Activated naive CD8-positive, alpha-beta T cell (primary cell): ENCODE measurements around the gene PER1.

Source experiments
- H3K27ac Mint-ChIP-seq: one replicate; pipeline ENCODE4 v1.8.0; 2021; ENCODE audit warnings: mixed read lengths
- H3K27me3 Mint-ChIP-seq: one replicate; pipeline ENCODE4 v1.8.0; 2021; ENCODE audit warnings: mixed read lengths
- H3K36me3 Mint-ChIP-seq: one replicate; pipeline ENCODE4 v1.8.0; 2021; ENCODE audit warnings: mixed read lengths
- H3K4me1 Mint-ChIP-seq: one replicate; pipeline ENCODE4 v1.8.0; 2021; ENCODE audit warnings: low read depth, mixed read lengths
- H3K4me3 Mint-ChIP-seq: one replicate; pipeline ENCODE4 v1.8.0; 2021; ENCODE audit warnings: mild to moderate bottlenecking, mixed read lengths
- H3K9me3 Mint-ChIP-seq: one replicate; pipeline ENCODE4 v1.8.0; 2021; ENCODE audit warnings: low read depth, mixed read lengths

PER1 gene

DNA sequence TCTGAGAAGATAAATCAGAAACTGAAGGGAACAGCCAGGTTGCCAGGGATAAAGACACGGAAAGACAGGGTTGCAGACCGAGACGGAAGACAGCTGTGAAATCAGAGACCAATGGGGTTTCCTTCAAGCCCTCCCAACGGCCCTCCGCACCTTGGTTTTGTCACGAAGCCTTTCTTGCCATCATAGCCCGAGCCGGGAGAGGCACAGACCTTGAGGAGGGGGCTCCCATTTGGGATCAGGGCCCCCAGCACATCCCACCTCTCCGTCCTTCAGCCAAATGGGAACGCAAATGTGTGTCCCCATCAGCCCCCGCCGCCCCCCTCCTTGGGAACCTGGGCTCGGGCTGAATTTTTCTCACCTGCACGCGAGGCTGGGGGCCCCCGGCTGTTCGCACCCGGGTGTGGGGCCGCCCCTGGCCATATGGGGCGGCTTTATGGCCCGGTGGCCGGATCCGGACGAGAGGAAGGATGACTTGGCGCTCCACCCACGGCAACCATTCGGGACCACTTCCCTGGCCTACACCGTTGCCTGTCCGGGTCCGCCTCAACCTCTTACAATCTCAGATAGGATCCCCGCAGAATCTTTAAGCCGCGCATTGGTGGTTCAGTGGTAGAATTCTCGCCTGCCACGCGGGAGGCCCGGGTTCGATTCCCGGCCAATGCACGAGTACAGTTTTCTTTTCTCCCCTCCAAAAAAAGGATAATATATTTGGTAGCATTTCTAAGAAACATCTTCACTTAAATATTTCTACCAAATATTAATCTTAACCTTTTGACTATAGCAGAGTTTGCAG lies 26.9 kb downstream of the PER1 start:
- peak overlapping the region; percentile 91 for H3K4me3 Mint-ChIP-seq
- no peaks in the 10 kb centered on the region for H3K9me3 Mint-ChIP-seq
- no peaks in the 10 kb centered on the region for H3K36me3 Mint-ChIP-seq
- peaks cover 4% of the 10 kb centered on the region for H3K27me3 Mint-ChIP-seq
- peaks cover 51% of the 10 kb centered on the region for H3K4me1 Mint-ChIP-seq
- H3K27ac Mint-ChIP-seq, result peak overlapping the region; percentile 95

DNA sequence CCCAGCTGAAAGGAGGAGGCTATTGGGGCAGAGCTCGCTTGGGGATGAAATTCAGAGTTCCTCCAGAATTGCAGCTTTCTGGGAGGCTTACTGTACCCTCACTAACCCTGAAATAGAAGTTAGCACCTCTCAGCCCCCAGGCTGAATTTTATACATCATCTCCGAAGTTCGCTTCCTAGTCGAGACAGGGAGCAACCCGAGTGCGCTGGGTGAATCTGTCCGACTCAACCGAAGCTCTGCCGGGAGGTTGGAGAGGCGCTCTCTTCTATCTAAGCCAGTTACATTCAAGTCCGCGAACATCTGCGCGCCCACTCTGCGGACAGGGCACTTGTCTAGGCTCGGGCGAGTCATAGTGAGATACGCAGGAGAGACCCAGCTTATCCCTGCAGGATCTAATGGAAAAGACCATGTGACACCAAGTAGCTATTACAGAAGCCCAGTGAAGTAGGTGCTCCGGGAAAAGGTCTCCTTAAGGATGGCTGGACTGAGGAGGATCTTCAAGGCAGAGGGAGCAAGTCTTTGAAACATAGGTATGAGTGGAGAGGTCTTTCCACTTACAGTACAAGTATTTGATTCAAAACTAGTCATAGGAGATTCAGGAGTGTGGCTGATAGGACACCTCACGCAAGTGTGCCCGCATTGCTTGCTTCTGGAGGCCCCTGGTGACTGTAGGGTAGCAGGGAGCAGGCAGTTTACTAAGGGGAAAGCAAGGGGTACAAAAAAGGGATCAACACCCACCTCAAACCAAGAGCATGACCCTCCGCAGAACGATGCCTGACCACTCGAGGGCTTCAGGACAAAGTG lies 27.7 kb downstream of the PER1 start:
- Mint-ChIP-seq H3K4me3 (peak overlapping the region; percentile 91), H3K9me3 (no peaks in the 10 kb centered on the region), H3K27me3 (peaks cover 6% of the 10 kb centered on the region), H3K4me1 (peaks cover 58% of the 10 kb centered on the region), H3K27ac (peak overlapping the region; percentile 95), H3K36me3 (no peaks in the 10 kb centered on the region)

GRCh38 chr17:8123695-8124349 lies 28.4 kb downstream of the PER1 start, which contains the start of gene HES7:
TSS of gene HES7 (minus strand) at chr17:8124106. CDS start at chr17:8124084, 22 bp downstream.
- no peaks in the 10 kb centered on the region for H3K36me3 Mint-ChIP-seq
- peak within 1 kb of the TSS; percentile 95 for H3K27ac Mint-ChIP-seq
- peaks cover 6% of the 10 kb centered on the region for H3K27me3 Mint-ChIP-seq
- H3K9me3 Mint-ChIP-seq, result no peaks in the 10 kb centered on the region
- H3K4me3 Mint-ChIP-seq, result peak within 1 kb of the TSS; percentile 91
- peaks cover 62% of the 10 kb centered on the region for H3K4me1 Mint-ChIP-seq

- Mint-ChIP-seq H3K4me1 (peaks cover 69% of the 10 kb centered on the region), H3K27ac (peak overlapping the region; percentile 71), H3K27me3 (peaks cover 6% of the 10 kb centered on the region), H3K9me3 (no peaks in the 10 kb centered on the region), H3K4me3 (peak overlapping the region; percentile 91), H3K36me3 (no peaks in the 10 kb centered on the region)
Observed at GRCh38 chr17:8122924-8123694, 29.1 kb downstream of the PER1 start.

DNA sequence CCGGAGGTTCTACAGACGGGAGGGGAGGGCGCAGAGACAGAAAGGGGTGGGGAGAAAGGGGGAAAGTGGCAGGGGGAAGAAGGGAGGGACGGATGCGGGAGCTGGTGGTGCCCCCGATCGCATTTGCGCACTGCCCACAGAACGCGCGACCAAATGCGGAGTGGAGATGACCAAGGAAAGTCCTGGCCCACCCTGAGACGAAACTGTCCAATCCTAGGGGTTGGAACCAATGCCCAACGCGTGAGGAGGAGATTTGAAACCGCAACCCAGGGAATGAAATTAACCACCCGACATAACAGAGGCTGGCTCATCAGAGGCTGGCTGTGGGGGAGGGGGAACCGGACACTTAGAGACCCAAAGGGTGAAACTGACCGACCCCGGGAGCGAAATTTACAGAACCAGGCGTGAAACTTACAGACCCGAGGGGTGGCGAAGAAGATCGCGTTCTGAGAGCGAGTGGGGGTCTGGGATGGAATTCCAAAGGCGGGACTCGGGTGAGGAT lies 29.7 kb downstream of the PER1 start:
- H3K4me1 Mint-ChIP-seq, result peaks cover 74% of the 10 kb centered on the region
- H3K27me3 Mint-ChIP-seq, result peaks cover 6% of the 10 kb centered on the region
- H3K9me3 Mint-ChIP-seq, result no peaks in the 10 kb centered on the region
- no peaks in the 10 kb centered on the region for H3K36me3 Mint-ChIP-seq
- no peak overlapping the region for H3K27ac Mint-ChIP-seq
- H3K4me3 Mint-ChIP-seq, result peak overlapping the region; percentile 91

DNA sequence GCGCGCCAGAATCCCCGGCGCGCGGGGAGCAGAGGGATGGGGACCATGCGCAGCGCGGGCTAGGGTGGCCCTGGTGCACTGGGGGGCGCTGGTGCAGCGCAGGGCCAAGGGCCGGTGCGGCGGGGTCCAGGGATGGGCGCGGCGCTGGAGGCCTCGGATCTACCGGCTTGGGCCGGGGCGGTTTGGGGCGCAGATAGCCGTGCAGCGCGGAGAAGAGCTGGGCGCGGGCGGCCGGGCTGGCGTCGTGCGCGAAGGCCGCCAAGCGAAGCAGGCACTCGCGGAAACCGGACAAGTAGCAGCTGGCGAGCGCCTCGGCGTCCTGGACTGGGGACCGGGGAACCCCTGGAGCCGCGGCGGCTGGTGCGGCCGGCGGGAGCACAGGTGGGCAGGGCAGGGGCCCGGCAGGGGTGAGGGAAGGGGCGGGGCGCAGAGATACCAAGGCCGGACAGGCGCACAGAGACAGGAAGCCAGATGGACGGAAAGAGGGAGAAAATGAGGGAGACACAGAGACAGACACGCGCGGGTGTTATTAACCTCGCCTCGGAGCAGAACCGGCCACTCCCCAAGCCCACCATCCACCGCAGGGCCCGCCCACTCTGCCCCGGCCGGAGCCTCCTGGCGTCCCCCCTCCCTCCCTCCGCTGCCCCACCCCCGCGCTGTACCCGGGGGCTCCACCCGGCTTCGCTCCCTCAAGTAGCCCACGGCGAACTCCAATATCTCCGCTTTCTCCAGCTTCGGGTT lies 30.4 kb downstream of the PER1 start:
- Mint-ChIP-seq H3K4me3 (peak overlapping the region; percentile 91), H3K27ac (no peak overlapping the region), H3K4me1 (peaks cover 70% of the 10 kb centered on the region), H3K9me3 (no peaks in the 10 kb centered on the region), H3K27me3 (peaks cover 3% of the 10 kb centered on the region), H3K36me3 (no peaks in the 10 kb centered on the region)

- H3K9me3 Mint-ChIP-seq, result no peaks in the 10 kb centered on the region
- H3K27me3 Mint-ChIP-seq, result peaks cover 7% of the 10 kb centered on the region
- H3K27ac Mint-ChIP-seq, result no peak overlapping the region
- no peaks in the 10 kb centered on the region for H3K36me3 Mint-ChIP-seq
- peak overlapping the region; percentile 89 for H3K4me3 Mint-ChIP-seq
- H3K4me1 Mint-ChIP-seq, result peaks cover 67% of the 10 kb centered on the region
Observed at GRCh38 chr17:8121407-8121680, 30.9 kb downstream of the PER1 start.

DNA sequence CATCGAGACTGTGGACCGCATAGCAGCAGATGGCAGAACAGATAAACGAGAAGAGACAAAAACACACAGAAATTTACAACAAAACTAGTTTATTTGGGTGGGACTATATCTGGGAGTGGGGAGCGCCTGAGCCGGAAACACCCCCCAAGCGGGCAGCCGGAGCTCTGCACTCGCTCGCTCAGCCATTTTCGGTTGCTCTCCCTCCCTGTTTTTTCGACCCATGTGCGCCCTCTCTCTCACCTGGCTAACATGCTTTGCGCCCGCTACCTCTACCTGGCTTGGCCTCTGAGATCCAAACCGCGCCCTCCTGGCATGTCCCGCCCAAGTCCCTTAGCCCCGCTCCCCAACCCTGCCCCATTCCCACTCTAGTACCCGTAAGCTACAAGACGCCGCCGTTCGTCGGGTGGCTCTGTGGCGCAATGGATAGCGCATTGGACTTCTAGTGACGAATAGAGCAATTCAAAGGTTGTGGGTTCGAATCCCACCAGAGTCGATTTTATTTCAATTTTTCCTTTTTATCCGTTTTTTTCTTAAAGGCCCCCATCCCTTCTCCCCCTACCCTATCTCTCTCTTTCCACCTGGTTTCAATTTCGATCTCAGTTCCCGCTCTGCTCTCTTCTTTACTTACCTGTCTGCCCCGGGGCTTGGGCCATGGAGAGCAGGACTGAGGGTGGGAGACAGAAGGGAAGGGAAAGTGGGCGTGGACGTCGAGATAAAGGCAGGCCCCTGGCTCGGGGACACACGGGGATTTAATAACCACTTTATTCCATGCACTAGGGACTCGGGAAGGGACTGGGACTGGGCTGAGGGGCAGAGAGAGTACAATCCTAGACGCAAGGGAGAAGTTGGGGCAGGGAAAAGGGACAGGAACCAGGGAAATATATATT lies 31.4 kb downstream of the PER1 start:
- Mint-ChIP-seq H3K36me3 (no peaks in the 10 kb centered on the region), H3K27me3 (peaks cover 9% of the 10 kb centered on the region), H3K4me3 (peak overlapping the region; percentile 89), H3K27ac (peak overlapping the region; percentile 99), H3K4me1 (peaks cover 63% of the 10 kb centered on the region), H3K9me3 (no peaks in the 10 kb centered on the region)

DNA sequence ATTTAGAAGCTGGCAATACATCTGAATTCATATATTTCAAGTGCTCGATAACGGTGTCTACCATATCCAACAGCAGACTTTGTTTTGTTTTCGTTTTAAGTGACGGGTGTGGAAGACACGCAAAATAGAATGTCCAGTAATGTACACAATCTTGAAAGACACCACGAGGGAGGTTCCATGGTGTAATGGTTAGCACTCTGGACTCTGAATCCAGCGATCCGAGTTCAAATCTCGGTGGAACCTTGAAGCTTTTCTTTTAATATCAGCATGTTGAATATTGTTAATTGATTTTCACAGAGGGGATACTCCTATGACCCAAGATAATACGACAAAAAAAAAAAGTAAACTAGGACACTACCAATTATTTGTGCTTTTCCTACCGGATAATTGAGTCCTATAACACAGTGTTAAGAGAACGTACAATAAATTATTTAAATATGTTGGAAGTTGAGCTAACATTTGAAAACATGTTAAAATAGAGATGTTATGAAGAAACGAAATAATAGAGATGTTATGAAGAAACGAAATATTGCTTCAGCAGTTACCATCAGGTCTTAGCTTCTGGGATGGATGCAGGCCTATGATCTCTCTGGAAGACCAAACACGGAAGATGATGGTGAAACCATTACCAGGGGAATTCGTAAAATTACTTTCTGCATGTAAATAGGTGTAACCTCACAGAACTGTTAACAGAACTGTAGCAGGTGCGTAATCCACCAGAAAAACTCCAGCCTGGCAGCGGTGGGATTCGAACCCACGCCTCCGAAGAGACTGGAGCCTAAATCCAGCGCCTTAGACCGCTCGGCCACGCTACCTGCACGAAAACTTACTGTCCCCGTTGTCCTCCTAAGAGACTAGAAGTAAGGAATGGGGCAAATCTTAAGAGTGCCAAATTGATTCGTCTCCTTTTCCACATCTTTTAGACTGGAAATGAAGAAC lies 32.4 kb downstream of the PER1 start:
- Mint-ChIP-seq H3K27ac (peak overlapping the region; percentile 99), H3K4me3 (peak overlapping the region; percentile 89), H3K4me1 (peaks cover 55% of the 10 kb centered on the region), H3K9me3 (no peaks in the 10 kb centered on the region), H3K36me3 (no peaks in the 10 kb centered on the region), H3K27me3 (peaks cover 17% of the 10 kb centered on the region)

DNA sequence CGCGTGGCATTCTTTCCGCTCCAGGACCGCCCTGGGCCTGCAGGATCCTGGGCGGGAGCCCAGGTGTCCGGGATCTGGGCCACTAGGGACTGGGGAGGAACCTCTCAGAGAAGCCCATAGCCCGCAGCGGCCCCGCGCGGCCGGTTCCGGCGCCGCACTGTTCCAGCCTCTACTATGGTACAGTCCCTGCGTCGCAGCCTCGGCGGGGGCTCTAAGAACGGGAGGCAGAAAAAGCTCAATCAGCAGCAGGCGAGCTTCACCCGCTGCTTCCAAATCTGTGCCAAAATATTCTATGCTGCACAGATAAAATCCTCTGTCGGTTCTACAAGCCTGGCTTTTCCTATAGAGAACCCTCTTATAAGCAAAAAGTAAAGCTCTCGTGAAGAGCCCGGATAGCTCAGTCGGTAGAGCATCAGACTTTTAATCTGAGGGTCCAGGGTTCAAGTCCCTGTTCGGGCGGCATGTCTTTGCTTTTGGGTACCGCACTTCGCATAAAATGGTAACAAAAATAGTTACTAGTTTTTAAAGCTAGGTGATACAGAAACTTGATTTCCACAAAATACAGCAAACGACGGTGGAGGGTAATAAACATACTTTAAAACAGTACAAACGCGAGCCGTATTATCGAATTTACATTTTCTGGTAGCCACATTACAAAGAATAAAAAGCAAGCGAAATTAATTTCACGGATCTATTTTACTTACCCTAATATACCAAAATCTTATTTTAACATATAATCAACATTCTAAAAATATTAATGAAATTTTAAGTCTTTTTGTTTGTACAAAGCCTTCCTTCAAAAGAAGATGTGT lies 33.2 kb downstream of the PER1 start:
- peaks cover 47% of the 10 kb centered on the region for H3K4me1 Mint-ChIP-seq
- peak overlapping the region; percentile 94 for H3K27ac Mint-ChIP-seq
- H3K4me3 Mint-ChIP-seq, result peak overlapping the region; percentile 89
- no peaks in the 10 kb centered on the region for H3K9me3 Mint-ChIP-seq
- no peaks in the 10 kb centered on the region for H3K36me3 Mint-ChIP-seq
- H3K27me3 Mint-ChIP-seq, result peaks cover 21% of the 10 kb centered on the region

DNA sequence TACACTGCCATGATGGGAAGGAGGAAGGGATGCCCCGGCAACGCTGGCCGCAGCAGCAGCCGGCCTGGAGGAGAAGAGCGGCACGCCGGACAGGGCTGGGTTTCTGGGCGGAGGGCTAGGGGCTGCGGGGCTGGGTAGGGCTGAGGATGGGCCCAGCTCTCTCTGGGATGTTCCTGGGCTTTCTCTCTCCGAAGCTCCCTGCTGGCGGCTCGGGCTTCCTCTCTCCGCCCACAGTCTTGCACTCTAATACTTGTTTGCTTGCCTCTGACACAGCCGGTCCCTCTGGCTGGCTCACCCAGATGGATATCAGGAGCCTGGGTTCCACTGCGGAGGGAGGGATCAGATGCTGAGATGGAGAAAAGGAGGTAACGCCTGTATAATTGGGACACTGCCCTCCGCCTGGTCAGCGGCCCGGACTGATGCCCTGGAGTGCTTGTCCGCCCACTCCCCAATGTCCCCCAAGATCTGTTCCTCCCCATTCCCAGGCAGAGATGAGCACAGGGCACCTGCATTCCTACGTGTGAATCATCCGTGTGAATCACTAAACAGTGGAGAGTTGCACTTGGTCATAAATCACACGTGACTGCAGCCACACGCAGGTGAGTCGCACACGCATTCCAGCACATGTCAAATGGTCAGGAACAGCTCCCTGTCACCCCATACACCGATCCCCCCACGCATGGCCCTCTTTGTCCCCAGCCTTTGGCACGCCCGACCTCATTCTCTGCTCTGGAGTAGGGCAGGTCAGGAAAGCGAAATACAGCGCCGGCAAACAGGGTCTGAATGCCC lies 34.0 kb downstream of the PER1 start, which contains the start of gene ALOXE3:
Gene ALOXE3 (minus strand): TSS at position 535 of the 789 bp plus-strand sequence. CDS start 524 bp downstream, at position 11.
- Mint-ChIP-seq H3K36me3 (no peaks in the 10 kb centered on the region), H3K4me3 (peak within 1 kb of the TSS; percentile 89), H3K9me3 (no peaks in the 10 kb centered on the region), H3K4me1 (peaks cover 39% of the 10 kb centered on the region), H3K27me3 (peaks cover 21% of the 10 kb centered on the region), H3K27ac (peak within 1 kb of the TSS; percentile 94)
